HG02981 (cell line): ENCODE results near the gene FOXA2.

Source experiments
- ATAC-seq: cut with Tn5 transposase; IDR thresholded peaks from one replicate; pipeline ENCODE4 v1.9.1; 2021; ENCODE audit warnings: mild to moderate bottlenecking, moderate library complexity; ENCODE audit not compliant: unreplicated experiment

FOXA2 gene

DNA sequence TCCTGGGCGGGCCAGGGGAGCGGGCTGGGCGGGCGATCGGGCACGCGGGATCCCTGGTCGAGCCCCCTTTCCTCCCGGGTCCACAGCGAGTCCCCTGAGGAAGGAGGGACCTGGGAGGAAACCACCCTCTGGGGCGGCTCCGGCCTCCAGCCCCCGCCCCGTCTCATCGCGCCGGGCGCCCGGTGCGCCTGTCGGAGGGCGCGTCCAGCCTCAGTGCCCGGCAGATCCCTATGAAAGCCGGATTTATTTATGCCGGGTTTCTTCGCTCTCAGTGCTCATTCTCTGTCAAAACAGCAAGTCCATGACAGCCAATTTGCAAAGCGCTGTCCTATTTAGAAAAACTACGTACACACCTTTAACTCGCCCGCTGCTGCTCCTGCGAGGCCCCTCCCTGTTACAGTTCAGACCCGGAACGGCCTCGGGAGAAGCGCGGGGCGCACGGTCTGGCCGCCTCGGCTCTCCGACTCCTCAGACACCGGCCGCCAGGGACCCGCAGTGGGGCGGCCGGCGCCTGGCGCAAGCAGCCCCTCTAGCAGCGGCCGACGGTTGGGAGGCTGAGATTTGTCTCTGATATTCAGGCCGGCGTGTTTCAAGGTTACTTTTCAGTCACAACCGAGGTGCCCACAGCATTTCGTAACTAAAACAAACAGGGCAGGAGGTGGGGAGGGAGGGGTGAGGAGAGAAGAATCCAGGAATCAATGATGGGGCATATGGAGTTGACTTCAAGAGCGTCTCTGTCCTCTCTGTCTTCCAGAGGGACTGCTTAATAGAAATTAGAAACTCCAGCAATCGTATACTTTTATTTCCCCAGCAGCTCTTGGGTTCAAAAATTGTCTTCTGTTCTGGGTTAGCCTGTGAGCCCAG, 782 bp upstream of the FOXA2 start:
- no peak for ATAC-seq

DNA sequence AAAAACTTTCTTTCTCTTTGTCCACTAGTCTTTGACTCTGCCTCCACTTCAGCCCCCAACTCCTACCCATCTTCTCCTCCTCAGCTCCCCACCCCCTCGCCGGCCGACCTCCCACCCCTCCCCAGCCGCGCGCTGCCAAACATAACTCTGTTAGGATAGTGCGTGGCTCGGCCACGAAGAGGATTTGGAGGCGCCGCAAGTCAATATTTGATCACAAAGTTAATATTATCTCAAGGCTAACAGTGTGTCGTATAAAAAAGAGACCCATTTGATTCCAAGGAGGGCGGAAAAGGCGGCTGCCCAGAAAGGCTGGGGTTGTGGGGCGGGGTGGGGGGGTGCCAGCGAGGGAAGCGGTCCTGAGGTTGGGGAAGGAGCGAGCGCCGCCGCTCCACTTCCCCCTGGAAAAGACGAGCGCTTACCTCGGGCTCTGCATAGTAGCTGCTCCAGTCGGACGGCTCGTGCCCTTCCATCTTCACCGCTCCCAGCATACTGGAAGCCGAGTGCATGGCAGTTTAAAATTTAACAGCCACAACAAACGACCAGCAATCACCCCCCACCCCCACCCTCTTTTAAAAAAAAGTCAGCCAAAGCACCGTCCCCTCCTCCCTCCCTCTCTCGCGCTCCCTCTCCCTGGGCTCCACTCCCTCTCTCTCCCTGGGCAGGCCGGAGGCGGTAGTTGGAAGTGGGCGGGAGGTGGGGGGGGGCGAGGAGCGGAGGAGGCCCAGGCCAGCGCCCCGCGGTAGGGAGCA, 425 bp downstream of the FOXA2 start:
- ATAC-seq, result no peak

DNA sequence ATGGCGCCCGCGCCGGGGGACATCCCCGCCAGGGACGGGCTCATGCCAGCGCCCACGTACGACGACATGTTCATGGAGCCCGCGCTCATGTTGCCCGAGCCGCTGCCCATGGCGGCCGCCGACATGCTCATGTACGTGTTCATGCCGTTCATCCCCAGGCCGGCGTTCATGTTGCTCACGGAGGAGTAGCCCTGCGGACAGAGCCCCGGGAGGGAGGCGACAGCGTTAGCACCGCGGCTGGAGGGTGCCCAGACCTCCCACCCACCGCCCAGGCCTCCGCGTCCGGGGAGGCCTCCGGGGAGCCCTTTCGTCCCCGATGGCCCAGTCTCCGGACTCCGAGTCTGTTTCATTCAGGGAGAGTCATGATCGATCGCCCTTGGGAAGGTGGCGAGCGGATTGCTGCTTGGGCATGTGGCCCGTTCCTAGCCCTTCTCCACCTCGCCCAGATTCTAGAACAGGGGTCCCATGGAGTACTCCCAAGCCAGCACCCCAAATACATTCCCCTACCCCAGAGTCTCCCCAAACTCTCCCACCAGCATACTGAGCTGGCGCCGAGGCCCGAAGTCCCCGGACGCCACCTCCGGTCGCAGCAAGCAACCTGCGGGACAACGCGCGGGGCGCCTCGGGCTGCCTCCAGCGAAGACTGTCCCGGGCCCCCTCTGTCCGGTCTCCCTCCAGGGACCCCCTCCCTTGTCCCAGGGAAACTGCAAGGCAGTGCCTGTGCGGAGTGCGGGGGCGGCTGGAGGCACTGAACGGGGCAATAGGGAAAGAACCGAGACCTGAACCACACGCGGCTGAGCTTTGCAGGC, 1.2 kb downstream of the FOXA2 start:
- ATAC-seq, result no peak

DNA sequence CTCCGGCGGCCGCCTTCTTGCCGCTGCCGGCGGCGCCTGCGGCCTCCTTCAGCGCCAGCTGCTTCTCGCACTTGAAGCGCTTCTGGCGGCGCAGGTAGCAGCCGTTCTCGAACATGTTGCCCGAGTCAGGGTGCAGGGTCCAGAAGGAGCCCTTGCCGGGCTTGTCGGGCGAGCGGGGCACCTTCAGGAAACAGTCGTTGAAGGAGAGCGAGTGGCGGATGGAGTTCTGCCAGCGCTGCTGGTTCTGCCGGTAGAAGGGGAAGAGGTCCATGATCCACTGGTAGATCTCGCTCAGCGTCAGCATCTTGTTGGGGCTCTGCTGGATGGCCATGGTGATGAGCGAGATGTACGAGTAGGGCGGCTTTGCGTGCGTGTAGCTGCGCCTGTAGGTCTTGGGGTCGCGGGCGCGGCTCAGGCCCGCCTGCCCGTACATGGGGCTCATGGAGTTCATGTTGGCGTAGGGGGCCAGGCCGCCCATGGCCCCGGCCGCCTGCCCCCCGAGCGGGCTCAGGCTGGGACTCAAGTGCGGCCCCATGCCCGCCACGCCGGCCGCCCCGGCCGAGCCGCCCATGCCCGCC, 1.9 kb downstream of the FOXA2 start:
- ATAC-seq, result no peak

DNA sequence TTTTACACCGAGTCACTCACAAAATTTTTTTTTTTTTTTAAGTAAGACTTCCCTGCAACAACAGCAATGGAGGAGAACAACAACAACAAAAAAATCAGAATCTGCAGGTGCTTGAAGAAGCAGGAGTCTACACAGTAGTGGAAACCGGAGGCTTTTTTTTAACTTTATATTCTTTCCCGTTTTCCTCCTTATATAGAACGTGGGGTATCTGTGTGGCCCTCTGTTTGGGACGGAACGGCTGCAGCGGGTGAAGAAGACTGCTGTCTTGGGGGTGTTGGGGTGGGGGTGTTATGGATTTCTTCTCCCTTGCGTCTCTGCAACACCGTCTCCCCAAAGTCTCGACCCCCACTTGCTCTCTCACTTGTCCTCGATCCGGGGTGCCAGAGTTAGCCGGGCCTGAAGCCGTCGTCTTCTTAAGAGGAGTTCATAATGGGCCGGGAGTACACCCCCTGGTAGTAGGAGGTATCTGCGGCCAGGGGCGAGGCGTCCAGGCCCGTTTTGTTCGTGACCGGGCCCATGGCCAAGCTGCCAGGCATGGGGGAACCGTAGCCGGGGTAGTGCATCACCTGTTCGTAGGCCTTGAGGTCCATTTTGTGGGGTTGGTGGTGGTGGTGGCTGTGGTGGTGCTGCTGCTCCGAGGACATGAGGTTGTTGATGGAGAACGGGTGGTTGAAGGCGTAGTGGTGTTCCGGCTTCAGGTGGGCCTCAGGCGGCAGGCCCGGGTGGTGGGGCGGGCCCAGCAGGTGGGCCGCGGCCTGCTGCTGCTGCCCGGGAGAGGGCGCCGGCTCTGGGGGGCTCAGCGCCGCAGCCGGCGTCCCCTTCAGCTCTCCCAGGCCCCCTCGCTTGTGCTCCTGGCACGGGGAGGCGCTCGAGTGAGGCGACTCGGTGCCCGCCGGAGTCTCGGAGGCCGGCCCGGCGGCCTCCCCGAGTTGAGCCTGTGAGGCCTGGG, 2.7 kb downstream of the FOXA2 start:
- ATAC-seq, result no peak

DNA sequence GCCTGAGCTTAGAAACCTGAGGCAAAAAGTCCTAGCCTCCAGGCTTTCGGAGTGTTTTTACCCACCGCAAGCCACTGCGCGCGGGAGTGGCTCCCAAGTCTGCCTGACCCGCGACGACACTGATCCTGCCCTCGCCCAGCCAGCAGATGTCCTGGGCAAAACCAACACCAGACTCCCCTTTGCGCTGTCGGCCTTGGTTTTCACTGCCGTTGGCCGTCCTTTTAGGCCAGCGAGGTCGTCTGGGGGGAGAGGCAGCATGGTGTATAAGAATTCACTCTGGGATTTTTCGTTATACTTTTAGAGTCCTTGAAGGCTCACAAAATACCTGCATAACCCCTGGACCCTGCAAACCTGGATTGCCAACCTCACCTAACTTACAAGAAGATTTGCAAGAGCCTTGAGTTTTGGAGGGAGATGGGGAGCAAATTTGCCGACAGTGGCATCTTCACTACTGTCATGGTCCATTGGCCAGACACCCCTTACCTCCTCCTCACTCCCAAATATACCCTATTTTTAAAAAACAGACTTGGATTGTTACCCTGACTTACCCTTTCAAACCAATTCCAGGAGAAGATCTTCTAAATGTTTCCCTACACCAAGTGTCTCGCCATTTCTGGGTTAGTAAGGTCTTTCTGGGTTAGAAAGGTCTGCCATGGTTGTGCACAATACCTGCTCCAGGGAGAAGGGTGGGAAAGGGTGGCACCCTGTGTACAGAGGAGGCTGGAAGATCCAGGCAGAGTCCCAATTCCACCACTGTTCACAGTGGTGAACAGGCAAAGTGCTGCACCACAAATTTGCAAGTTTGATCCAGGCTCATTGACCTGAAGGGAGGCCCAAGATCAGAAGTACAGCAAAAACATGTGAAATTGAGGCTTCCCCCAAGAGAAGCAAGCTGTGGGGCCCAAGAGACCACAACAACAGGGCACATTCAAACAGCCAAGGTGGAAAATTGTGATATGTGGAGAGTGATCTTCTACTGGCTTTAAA, 4.4 kb downstream of the FOXA2 start:
- no peak for ATAC-seq

DNA sequence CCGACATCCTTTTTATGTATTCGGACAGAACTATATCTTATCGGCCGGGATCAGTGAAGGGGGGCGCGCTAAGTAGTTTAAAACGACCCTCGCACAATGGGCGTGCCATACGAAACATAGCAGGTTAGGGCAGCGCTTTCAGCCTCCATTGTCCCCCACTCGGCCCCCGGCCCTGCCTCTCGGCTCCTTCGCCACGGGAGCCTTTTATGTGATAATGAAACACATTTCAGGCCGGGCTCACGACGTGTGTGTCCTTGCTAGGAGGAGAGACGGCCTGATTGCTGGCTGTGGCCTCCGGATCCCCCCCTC, 5.3 kb downstream of the FOXA2 start:
- no peak for ATAC-seq

DNA sequence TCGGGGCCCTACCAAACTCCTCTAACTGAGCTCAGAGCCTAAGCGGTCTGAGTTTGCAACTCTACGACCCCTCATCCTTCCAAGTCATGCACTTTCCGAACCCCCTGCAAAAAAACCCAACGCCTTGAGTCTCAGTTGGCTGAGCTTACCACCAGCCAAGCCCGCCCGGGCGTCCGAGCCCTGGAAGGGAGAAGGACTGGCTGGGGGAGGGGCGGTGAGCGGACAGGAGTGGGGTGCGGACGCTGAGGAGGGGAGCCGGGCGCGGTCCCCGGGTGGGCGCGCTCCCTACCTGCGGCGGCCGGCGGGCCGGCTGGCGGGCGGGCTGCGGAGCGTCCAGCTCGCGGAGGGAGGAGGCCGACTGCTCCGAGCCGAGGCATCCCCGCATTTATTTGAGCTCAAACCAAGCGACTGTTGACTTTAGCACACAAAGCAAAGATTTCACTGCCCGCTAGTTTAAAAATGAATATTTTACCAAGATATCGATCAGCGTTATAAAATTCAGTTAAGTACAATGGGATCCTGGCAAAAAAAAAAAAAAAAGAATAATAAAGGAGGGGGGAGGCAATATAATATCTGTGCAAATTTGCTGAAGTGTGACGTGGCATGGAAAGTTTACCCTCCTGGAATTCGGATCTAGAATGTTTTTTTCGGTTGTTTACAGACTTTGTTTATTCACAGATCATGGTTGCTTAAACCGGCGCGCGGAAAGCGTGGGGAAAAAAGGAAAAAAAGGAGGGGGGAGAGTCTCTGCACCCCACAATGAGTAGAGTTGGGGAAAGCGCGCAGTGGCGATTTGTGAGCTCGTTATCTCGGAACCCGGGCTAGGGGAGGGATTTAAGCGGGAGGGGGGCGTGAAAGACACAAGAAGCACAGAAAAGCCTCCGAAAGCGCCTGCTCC, 5.9 kb downstream of the FOXA2 start:
- no peak for ATAC-seq

DNA sequence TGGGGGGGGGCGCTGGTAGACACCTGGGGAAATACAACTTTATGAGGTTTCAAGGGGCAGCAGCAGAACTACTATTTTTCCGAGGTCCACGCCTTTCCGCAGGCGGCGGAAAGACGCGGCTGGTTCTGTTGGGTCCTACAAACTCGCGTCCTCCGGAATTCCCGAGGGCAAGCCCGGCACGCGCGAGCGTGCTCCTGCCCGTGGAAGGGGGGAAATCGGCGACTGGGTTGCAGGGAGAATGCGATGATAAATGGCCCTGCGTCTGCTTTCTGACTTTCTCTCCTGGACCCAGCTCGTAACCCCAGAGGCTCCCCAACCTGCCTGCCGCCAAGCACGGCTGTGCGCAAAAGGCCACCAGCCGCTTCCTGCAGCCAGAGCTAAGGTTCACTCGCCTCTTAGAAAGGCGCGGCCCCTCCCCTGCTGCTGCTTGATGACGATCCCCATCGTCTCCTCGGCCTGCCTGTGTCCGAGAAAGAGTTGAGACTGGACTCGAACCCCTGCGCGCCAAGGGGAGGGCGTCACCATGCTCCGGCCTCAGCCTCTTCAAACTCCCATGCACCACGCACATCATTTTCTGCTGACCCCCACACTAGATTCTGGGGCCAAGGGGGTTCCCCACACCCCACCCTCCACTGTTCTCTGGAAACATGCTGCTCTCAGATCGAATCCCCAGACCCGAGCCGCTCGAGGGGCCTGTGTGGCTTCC, 6.7 kb downstream of the FOXA2 start:
- no peak for ATAC-seq

DNA sequence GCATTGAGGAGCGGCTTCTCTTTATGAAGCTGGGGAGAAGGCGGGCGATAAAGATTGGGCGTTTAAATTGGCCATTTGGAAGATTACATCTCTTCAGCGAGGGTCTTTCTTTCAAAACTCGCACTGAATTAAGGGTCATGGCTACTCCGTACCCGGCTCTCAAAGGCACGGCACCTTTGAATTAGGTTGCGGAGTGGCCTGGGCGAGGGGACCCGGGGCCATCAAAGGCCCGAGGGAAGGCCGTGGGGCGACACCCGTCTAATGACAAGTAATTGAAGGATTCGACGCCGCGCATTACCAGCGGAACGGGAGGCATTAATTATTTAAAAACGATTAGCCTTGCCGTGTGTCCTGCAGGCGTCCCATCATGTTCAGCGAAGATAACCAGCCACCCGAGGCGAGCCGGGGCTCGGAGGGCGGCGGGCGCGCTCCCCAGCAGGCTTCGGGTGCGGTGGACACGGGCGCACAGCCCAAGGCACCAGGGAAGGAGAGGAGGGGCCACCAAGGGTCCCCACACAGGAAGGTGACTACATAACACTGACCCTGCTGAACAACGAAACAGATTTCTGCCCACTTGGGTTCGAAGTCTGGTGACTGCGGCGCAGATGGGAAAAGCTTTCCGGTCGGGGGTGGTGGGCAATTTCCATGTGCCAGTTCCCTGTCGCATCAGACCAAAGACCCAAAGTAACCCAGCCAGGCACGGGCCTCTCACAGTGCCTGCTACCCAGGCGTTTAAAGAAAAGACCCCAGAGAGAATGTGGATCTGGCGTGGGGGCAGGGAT, 7.4 kb downstream of the FOXA2 start:
- ATAC-seq, result no peak

DNA sequence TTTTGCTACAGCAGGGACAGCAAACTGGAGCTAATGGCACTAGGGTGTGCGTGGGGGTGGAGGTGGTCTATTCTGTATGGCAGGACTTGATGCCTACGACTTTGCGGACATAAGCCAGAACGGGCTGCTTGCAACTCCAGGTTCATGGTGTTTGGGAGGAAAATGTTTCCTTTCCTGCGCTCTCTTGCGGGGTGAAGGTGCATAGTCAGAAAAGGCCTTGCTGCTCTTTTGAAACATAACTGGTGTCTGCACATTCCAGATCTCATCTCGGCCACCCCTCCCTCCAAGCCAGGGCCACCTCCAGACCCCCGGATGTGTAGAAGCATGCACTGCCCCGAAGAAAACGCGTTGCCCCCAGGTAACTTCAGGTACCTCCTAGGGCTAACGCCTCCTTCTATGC, 8.1 kb downstream of the FOXA2 start:
- ATAC-seq, result no peak

DNA sequence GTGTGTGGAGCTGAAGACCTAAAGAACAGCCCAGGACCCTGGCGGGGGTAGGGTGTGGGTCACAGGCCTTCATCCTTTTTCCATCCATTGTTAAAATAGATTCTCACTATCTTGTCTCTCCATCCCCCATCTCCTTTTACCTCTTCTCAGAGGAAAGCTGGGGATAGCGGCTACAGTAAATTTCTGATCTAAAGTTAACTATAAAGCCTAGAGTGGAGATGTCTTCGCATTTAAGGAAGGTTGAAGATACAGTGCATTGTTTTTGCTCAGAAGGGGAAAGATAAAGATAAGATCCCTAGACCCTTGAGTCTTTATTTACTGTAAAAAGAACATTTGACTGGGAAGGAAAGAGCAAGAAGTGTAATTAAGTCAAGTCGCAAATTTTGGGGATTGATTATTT, 8.6 kb downstream of the FOXA2 start:
- ATAC-seq, result no peak

DNA sequence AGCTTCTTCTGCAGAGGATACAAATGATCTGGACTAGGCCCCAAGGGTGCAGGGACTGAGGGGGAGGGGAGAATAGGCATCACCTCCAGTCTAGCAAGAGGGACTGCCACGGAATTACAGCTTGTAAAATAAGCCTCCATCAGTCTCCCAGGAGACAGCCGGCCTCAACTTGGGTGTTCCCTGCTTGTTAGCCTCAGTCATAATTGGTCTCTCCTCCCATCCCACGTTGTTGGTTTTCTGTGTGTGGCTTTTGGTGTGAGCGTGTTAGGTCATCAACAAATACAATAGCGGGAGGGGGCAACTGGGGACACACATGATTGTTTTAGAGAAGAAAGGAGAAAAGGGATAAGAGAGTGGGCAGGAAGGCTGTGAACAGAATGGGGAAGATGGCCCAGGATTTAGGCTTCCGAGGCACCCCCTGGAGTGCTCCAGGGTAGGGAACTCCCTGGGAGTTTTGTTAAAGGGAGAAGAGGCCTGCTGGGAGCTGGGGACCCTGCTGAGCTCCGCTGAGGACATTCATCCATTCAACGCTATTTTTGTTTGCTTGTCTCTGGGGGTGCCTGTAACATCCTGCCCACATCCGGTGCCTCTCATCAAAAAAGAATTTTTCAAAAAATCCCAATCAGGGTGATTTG, 9.2 kb downstream of the FOXA2 start:
- no peak for ATAC-seq

DNA sequence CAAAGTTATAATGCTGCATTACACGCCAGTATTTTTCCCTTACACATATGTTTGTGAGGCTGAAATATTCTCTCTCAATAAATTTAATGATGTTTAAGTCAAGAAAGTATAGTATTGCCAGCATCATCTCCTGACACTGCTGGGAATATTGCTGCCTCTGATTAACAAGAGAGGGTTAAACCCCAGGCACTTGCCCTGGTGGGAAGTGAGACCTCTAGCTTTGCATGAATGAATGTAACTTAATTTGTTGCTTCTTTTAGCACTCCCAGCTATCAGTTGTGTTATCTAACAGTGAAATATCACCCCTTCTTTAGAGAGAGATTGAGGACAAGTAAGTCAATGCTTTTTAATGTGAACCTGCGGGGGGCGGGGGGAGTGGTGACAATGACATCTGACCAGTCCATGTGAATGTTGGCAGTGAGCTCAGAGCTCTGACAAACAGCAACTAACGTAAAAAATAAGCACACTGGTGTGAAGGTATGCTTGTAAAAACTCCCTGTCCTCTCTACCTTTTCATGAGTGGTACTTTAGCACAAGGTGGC, 9.8 kb downstream of the FOXA2 start:
- ATAC-seq, result no peak

DNA sequence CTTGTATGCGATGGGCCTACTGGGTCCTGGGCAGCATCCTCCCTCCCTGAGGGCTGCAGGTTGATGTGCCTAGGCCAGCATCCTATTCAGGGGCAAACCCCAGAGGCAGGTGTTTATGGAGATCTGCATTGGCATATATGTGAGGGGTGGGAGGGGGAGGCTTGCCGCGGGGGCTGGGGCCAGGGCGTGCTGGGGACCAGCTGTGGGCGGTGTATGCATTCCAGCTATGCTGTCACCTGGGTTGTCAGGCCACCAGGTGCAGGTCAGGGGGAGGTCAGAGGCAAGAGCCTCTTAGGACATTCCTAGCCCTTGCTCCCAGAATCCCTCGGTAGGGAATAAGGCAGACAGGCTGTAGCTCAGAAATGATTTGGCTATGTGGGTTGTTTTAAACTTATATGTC, 11.9 kb downstream of the FOXA2 start:
- no peak for ATAC-seq

DNA sequence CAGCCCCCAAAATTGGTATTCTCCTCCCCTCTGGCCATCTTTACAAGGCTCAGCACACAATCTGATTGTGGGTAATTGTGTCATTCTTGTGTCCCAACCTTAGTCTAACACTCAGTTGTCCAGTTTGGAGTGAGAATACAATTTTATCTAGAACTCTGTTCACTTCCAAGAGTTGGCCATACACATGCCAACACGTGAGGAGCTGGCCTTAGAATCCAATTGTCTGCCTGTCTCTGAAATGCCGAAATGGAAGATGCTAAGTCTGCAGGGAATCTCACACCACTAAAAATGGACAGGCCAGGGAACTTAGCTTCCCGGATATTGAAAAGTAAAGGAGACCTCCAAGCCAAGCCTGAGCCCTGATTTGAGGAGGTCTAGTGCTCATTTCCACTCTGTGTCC, 12.3 kb downstream of the FOXA2 start:
- no peak for ATAC-seq
